Endothelial cell of umbilical vein (primary cell): ENCODE results near the gene SLC10A2.

Experiments
- JUN ChIP-seq: IDR thresholded peaks from 2 replicates; pipeline ENCODE4 v1.6.1; 2011; ENCODE audit warnings: borderline replicate concordance, low read depth; ENCODE audit not compliant: insufficient read length, insufficient read depth
- MYC ChIP-seq: IDR thresholded peaks from one replicate; pipeline ENCODE4 v1.6.1; 2011; ENCODE audit warnings: mild to moderate bottlenecking, low read depth, low read length
- POLR2AphosphoS5 ChIP-seq: IDR thresholded peaks from 2 replicates; pipeline ENCODE4 v1.6.1; 2012; ENCODE audit warnings: low read depth, mild to moderate bottlenecking, control low read depth, low read length, moderate library complexity; ENCODE audit not compliant: insufficient read depth
- TF ChIP-seq, protein P1 (sequence below), 2 donors: IDR thresholded peaks; 1 replicate in 1 of 2; 2 replicates in 1 of 2; pipeline ENCODE4 v1.5.1; 2011; ENCODE audit warnings: low read length in 2 of 2, mild to moderate bottlenecking in 2 of 2, moderate library complexity in 2 of 2, control low read depth in 1 of 2, inconsistent platforms in 1 of 2, low read depth in 1 of 2; ENCODE audit not compliant: insufficient read depth in 1 of 2; ENCODE audit errors: extremely low read depth in 1 of 2
- TF ChIP-seq, protein P2 (sequence below): IDR thresholded peaks from 2 replicates; pipeline ENCODE4 v1.6.1; 2011; ENCODE audit not compliant: insufficient read depth, insufficient read length

DNA sequence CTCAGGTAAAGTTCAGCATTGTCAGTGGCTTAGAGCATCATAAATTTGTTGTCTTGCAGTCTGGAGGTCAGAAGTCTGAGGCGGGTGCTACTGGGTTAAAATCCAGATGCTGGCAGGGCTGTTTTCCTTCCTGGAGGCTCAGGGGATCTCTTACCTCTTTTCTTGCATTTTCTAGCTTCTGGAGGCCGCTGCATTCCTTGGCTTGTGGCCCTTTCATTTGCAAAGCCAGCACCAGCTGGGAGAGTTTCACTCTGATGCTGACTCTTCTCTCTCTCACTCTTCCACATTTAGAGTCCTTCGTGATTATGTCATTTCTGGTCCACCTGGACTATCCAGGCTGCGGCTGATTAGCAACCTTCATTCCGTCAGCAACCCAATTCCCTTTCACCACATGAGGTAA lies 38.1 kb upstream of the SLC10A2 start:
- TF ChIP-seq, protein P1, sequence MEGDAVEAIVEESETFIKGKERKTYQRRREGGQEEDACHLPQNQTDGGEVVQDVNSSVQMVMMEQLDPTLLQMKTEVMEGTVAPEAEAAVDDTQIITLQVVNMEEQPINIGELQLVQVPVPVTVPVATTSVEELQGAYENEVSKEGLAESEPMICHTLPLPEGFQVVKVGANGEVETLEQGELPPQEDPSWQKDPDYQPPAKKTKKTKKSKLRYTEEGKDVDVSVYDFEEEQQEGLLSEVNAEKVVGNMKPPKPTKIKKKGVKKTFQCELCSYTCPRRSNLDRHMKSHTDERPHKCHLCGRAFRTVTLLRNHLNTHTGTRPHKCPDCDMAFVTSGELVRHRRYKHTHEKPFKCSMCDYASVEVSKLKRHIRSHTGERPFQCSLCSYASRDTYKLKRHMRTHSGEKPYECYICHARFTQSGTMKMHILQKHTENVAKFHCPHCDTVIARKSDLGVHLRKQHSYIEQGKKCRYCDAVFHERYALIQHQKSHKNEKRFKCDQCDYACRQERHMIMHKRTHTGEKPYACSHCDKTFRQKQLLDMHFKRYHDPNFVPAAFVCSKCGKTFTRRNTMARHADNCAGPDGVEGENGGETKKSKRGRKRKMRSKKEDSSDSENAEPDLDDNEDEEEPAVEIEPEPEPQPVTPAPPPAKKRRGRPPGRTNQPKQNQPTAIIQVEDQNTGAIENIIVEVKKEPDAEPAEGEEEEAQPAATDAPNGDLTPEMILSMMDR (IDR thresholded peaks at IDR 0.05; ENCODE audit: extremely low read depth in 1 of 2, insufficient read depth in 1 of 2, low read depth in 1 of 2, low read length in 2 of 2), result no peak
- no peak for TF ChIP-seq POLR2AphosphoS5
- no peak for TF ChIP-seq JUN
- TF ChIP-seq, protein P2, sequence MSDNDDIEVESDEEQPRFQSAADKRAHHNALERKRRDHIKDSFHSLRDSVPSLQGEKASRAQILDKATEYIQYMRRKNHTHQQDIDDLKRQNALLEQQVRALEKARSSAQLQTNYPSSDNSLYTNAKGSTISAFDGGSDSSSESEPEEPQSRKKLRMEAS, result no peak
- no peak for TF ChIP-seq MYC
